ENCODE data around the gene CARNS1. TPM values are rescaled to one million over a fixed set of nuclear protein-coding genes. Genes with fewer than 3 reads are reported as not detected.

The CARNS1 gene
- total and polyA plus RNA-seq, 2 of the 13 experiments (the other 11 are each of a cell fraction or from before 2014, with no cell fraction given) = not detected

DNA sequence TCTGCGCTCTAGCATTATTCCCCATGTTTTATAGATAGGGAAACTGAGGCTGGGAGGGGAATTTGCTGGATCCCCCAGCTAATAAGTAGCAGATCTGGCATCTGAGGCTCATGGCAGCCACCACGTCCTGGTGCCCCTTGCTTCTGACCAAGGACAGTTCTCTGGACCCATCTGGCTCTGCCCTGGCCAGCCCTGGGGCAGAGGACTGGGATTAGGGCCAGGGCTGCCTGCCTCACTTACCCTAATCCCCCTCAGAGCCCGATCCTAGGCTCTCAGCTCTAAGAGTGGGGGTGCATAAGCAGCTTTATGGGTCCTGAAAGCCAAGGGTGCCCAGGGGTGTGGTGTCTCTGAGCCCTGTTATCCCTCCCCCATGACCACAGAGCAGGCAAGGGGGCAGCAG lies 39.6 kb downstream of the CARNS1 start, which contains the start of gene CABP4:
Gene CABP4 (plus strand): TSS at position 301 of the 400 bp plus-strand sequence. CDS start 70 bp downstream, at position 371.
- H3K27me3 ChIP-seq (ENCODE audit: control insufficient read depth in 1 of 2, insufficient read depth in 2 of 2, low read length in 2 of 2) = peaks cover 16 to 82% of the 10 kb centered on the region in 2 experiments; a peak in 4 of 5 replicates
- BruUV-seq (replicated peaks) = no TSS peak
- no peak for ATAC-seq
- H3K4me2 ChIP-seq (ENCODE audit: low read depth, low read length) = no peak within 1 kb of the TSS
- no peaks in the 10 kb centered on the region for H3K9me3 ChIP-seq (ENCODE audit: low read length)
- WGBS (ENCODE audit: low lambda C conversion rate) = 63% methylated on average over 1 of the region's 3 CpGs
- in situ Hi-C loops (cut with HindIII; ENCODE audit: extremely low pct_ligation_motif_present, low pct_unique_long_range_greater_than_20kb) (no loop called here), intact Hi-C loops (cut with micrococcal nuclease; ENCODE audit: unreplicated experiment) (no loop called here)
- H2AFZ ChIP-seq (ENCODE audit: low read length) = no peak within 1 kb of the TSS
- no peak for FAIRE-seq
- no peaks in the 10 kb centered on the region for H3K79me2 ChIP-seq (ENCODE audit: insufficient read depth, low read length)
- H3K27ac ChIP-seq (ENCODE audit: extremely low read length, insufficient read depth, low read length) = no peak within 1 kb of the TSS
- ChIA-PET POLR2A (no interaction called here), CTCF (ENCODE audit: low intra/inter-chr PET ratio, low total read pairs) (no interaction called here)
- no peak for DNase-seq (ENCODE audit: low spot score)
- TF ChIP-seq ZNF280B (CRISPR knock-in tag; IDR thresholded peaks at IDR 0.05; ENCODE audit: borderline replicate concordance) = no peak
- TF ChIP-seq, protein P1, sequence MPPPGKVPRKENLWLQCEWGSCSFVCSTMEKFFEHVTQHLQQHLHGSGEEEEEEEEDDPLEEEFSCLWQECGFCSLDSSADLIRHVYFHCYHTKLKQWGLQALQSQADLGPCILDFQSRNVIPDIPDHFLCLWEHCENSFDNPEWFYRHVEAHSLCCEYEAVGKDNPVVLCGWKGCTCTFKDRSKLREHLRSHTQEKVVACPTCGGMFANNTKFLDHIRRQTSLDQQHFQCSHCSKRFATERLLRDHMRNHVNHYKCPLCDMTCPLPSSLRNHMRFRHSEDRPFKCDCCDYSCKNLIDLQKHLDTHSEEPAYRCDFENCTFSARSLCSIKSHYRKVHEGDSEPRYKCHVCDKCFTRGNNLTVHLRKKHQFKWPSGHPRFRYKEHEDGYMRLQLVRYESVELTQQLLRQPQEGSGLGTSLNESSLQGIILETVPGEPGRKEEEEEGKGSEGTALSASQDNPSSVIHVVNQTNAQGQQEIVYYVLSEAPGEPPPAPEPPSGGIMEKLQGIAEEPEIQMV (CRISPR knock-in tag; IDR thresholded peaks at IDR 0.05; ENCODE audit: low read depth) = no peak
- TF ChIP-seq ZBTB49 (CRISPR knock-in tag; IDR thresholded peaks at IDR 0.05; ENCODE audit: borderline replicate concordance) = no peak
- TF ChIP-seq KMT2B (CRISPR knock-in tag; IDR thresholded peaks at IDR 0.05) = no peak
- TF ChIP-seq HOXD1 (CRISPR knock-in tag; IDR thresholded peaks at IDR 0.05) = no peak
- H3K4me1 ChIP-seq (ENCODE audit: insufficient read depth, low read length) = peaks cover 7% of the 10 kb centered on the region
- no peak within 1 kb of the TSS for H3K9ac ChIP-seq (ENCODE audit: insufficient read depth, low read depth, low read length)
- H4K20me1 ChIP-seq (ENCODE audit: insufficient read depth, low read length) = no peaks in the 10 kb centered on the region
- H3K36me3 ChIP-seq (replicated peaks in 1 of 2; ENCODE audit: control insufficient read depth in 1 of 2, insufficient read depth in 2 of 2, low read length in 2 of 2) = no peaks in the 10 kb centered on the region
- no peak within 1 kb of the TSS for H3K4me3 ChIP-seq (replicated peaks in 1 of 3; ENCODE audit: insufficient read depth in 1 of 3, low read depth in 2 of 3, low read length in 3 of 3)
